HG02943 (cell line): ENCODE results near the gene MPHOSPH9.
A peak's percentile ranks its signal among the peaks of the same experiment; 100 is the strongest.

Source experiments
- ATAC-seq: cut with Tn5 transposase; IDR thresholded peaks from one replicate; pipeline ENCODE4 v1.9.1; 2021; ENCODE audit warnings: mild to moderate bottlenecking, low read depth, moderate library complexity; ENCODE audit not compliant: unreplicated experiment

Gene MPHOSPH9, protein sequence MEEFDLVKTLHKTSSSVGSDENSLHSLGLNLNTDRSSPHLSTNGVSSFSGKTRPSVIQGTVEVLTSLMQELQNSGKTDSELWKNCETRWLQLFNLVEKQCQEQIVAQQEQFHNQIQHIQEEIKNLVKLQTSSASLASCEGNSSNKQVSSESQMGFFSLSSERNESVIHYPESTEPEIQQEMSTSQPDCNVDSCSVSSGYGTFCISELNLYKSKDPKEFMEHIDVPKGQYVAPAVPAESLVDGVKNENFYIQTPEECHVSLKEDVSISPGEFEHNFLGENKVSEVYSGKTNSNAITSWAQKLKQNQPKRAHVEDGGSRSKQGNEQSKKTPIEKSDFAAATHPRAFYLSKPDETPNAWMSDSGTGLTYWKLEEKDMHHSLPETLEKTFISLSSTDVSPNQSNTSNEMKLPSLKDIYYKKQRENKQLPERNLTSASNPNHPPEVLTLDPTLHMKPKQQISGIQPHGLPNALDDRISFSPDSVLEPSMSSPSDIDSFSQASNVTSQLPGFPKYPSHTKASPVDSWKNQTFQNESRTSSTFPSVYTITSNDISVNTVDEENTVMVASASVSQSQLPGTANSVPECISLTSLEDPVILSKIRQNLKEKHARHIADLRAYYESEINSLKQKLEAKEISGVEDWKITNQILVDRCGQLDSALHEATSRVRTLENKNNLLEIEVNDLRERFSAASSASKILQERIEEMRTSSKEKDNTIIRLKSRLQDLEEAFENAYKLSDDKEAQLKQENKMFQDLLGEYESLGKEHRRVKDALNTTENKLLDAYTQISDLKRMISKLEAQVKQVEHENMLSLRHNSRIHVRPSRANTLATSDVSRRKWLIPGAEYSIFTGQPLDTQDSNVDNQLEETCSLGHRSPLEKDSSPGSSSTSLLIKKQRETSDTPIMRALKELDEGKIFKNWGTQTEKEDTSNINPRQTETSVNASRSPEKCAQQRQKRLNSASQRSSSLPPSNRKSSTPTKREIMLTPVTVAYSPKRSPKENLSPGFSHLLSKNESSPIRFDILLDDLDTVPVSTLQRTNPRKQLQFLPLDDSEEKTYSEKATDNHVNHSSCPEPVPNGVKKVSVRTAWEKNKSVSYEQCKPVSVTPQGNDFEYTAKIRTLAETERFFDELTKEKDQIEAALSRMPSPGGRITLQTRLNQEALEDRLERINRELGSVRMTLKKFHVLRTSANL

GRCh38 chr12:123232807-123233504 is at the start of gene MPHOSPH9, which contains the start of gene MTRFR:
Gene MPHOSPH9 (minus strand): TSS chr12:123233141. CDS start chr12:123230364, 2,777 bp downstream.
Gene MTRFR (plus strand): TSS chr12:123233436. CDS start chr12:123253675, 20,239 bp downstream.
- peak; percentile 73 for ATAC-seq

- ATAC-seq = no peak
Observed at GRCh38 chr12:123282111-123282510, 49.2 kb upstream of the MPHOSPH9 start.

DNA sequence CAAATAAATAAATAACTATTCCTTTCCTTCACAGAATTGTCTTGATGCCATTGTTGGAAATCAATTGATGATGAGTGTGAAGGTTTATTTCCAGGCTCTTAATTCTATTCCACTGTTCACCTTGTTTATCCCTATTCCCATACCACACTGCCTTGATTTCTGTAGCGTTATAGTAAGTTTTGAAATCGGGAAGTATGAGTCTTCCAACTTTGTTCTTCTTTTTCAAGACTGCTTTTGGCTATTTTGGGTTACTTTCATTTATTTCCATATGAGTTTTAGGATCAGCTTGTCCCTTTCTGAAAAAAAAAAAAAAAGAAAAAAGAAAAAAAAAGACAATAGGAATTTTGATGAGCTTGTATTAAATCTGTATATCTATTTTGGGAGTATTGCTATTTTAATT is 48.0 kb upstream of the MPHOSPH9 start:
- no peak for ATAC-seq

- peak; percentile 54 for ATAC-seq
Observed at GRCh38 chr12:123278101-123278627, 45.2 kb upstream of the MPHOSPH9 start.

DNA sequence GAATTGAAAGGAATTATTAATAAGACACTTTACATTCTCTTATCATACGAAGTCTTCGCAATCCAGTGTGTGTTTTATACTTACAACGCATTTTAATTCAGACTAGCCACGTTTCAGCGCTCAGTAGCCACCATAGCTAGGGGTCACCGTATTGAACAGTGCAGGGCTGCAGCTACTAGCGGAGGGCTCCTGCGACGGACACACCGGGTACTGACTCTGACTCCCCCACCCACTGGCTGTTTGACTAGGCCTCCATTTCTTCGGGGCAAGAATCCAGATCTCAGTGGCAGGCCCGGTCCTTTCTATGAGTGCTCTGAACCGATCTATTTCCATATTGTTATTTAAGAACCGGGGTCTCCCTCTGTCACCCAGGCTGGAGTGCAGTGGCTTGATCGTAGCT is 40.2 kb upstream of the MPHOSPH9 start:
- ATAC-seq = no peak

GRCh38 chr12:123271001-123271668 is 38.2 kb upstream of the MPHOSPH9 start:
- ATAC-seq = no peak

GRCh38 chr12:123270214-123271000 is 37.5 kb upstream of the MPHOSPH9 start:
- ATAC-seq = no peak

DNA sequence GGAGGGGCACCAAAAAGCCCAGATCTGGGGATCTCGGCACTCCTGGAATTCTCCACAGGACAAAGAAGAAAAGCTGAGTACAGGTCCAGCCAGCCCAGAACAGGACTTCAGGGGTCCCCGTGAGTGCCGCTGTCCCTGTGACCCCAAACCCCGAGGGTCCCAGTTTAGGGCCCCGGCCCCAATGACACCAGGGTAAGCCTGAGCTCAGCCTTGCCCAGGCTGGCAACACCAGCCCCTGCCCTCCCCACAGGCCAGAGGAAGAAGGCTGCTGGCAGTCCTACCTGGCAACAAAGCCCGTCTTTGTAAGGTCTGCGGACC is 36.9 kb upstream of the MPHOSPH9 start:
- ATAC-seq = no peak

GRCh38 chr12:123269395-123269892 is 36.5 kb upstream of the MPHOSPH9 start:
- no peak for ATAC-seq

DNA sequence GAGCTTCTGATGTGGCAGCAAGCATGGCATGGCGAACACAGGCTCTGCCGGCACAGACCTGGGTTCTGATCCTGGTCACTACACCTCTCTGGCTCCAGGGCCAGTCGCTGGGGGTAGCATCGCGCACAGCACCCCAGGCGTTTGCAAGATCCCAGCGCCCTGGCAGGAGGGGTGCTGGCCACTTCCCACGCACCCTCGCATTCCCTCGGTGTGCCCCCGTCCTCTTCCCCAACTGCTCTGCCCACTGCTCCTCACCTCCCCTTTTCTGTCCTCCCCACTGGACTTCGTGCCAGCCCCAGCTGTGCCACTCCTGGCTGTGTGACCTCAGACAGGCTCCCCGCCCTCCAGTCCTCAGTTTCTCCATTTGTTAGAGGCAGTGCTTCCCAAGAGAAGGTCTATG is 35.9 kb upstream of the MPHOSPH9 start:
- no peak for ATAC-seq

- no peak for ATAC-seq
Observed at GRCh38 chr12:123267991-123268843, 35.3 kb upstream of the MPHOSPH9 start.

- ATAC-seq = no peak
Observed at GRCh38 chr12:123267335-123267920, 34.5 kb upstream of the MPHOSPH9 start.

- no peak for ATAC-seq
Observed at GRCh38 chr12:123266679-123267277, 33.8 kb upstream of the MPHOSPH9 start.

DNA sequence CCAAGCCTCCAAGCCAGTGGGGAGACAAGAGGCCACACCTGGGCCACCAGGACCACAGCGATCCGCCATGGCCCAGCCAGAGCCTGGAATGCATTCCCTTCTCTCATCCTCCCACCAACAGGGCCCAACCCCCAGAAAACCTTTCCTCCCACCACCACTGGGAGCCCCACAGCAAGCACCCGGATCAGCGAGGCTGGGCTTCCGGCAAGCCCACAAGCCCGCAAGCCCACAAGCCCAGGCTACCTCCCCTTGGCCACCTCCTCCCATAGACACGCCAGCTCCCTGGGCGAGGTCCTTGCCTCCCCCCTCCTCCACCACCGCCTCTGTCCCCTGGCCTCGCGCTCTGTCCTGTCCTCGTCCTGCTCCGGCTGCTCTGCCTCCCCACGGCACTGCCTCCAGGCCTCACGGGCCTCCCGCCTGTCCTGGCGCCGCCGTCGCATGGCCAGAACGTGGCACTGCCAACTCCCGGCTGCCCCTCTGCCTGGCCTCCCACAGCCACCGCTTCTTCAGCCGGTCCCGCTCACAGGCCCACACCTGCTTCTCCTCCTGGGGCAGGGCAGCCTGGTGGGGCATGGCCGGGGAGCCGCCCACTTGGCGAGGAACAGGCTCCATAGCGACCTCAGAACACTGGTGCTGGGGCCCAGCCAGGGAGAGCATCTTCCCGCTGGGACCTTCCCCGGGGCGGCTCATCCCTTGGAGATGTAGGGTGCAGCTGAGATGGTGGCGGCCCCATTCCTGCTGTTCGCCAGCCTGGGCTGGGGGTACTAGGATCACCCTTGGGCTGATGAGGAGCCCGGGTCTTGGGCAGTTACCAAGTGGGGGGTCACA is 33.1 kb upstream of the MPHOSPH9 start:
- ATAC-seq = no peak

GRCh38 chr12:123264642-123265041 is 31.7 kb upstream of the MPHOSPH9 start:
- ATAC-seq = no peak

DNA sequence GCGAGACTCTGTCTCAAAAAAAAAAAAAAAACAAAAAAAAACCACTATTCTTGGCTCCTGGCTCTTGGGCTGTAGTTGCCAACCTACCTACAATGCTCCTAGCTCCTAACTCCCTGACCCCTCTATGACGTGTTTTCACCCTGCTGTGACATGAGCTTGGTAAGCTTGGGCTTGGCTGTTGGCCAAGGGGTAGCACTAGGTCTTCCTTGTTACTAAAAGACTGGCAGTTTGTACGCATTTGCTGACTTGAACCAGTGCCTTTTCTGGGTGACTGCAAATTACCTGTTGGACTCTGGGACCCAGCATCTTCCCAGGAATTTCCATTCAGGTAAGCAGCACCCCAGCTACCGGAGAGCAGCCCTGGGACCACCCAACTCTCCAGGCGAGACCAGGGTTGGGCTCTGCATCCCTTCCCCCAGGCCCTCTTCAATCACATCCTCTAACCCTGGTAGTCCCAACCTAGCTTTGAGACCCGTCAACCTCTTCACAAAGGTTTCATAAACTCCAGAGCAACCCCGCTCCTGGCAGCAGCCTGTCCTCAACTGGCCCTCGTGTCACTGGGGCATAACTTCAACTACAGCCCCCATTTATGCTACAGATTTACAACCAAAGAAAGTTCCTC is 30.4 kb upstream of the MPHOSPH9 start:
- no peak for ATAC-seq
